Measurements from ENCODE around the gene CENPT. TPM values are rescaled to one million over a fixed set of nuclear protein-coding genes. Genes with fewer than 3 reads are reported as not detected.
A peak's percentile ranks its signal among the peaks of the same experiment; 100 is the strongest.

CENPT gene
- total and polyA plus RNA-seq, 7 donors = 9.6 to 53.7 (median 38.2) TPM

GRCh38 chr16:67855789-67856188 lies 8.3 kb upstream of the CENPT start:
- DNase-seq = no peak
- intact Hi-C loops (cut with DNase I) = no loop called here
- Histone ChIP-seq H3K9me3 (no peaks in the 10 kb centered on the region), H3K36me3 (peaks cover 0 to 6% (median 0%) of the 10 kb centered on the region in 4 donors), H3K27me3 (no peaks in the 10 kb centered on the region), H3K4me1 (peaks cover 0 to 39% (median 29%) of the 10 kb centered on the region in 4 donors), H3K27ac (no peak overlapping the region), H3K4me3 (no peak overlapping the region)
- WGBS, 2 donors = 81 to 87% methylated on average over 10 of the region's 10 CpGs
- TF ChIP-seq POLR2A (IDR thresholded peaks at IDR 0.05) (no peak), EP300 (IDR thresholded peaks at IDR 0.05) (no peak), POLR2AphosphoS5 (IDR thresholded peaks at IDR 0.05) (no peak), CTCF (IDR thresholded peaks at IDR 0.05) (no peak)

- TF ChIP-seq EP300 (IDR thresholded peaks at IDR 0.05) (no peak), POLR2AphosphoS5 (IDR thresholded peaks at IDR 0.05) (no peak), POLR2A (IDR thresholded peaks at IDR 0.05) (no peak), CTCF (IDR thresholded peaks at IDR 0.05) (no peak)
- WGBS, 2 donors = 94 to 95% methylated on average over 3 of the region's 3 CpGs
- Histone ChIP-seq H3K4me3 (no peak overlapping the region), H3K27ac (no peak overlapping the region), H3K27me3 (no peaks in the 10 kb centered on the region), H3K9me3 (no peaks in the 10 kb centered on the region), H3K4me1 (peaks cover 0 to 42% (median 35%) of the 10 kb centered on the region in 4 donors), H3K36me3 (no peaks in the 10 kb centered on the region)
- no peak for DNase-seq
- intact Hi-C loops (cut with DNase I) = no loop called here
These were observed 6.2 kb upstream of the CENPT start for GRCh38 chr16:67853670-67854069.

GRCh38 chr16:67848118-67848517 lies 625 bp upstream of the CENPT start:
- H3K27me3 ChIP-seq = no peaks in the 10 kb centered on the region
- peaks cover 0 to 57% (median 51%) of the 10 kb centered on the region in 4 donors for H3K4me1 ChIP-seq
- 91% methylated on average over 11 of the region's 11 CpGs for WGBS, 2 donors
- H3K4me3 ChIP-seq = peak overlapping the region in 3 of 4 donors; percentile 67 to 89 (median 88)
- TF ChIP-seq POLR2AphosphoS5 (IDR thresholded peaks at IDR 0.05) = no peak
- TF ChIP-seq EP300 (IDR thresholded peaks at IDR 0.05) = no peak
- no peak for TF ChIP-seq CTCF (IDR thresholded peaks at IDR 0.05)
- no peak for TF ChIP-seq POLR2A (IDR thresholded peaks at IDR 0.05)
- peak overlapping the region in 3 of 4 donors; percentile 96 to 99 (median 99) for H3K27ac ChIP-seq
- no peaks in the 10 kb centered on the region for H3K9me3 ChIP-seq
- no peaks in the 10 kb centered on the region for H3K36me3 ChIP-seq
- intact Hi-C loops (cut with DNase I) = loop anchor here (5.0 to 10.0 kb wide), 2 partner anchors 323 to 621 kb away; partner anchors contain the start of genes RIPOR1 and TMEM208
- DNase-seq = no peak

- Histone ChIP-seq H3K4me3 (peak within 1 kb of the TSS; percentile 67 to 89 (median 85)), H3K36me3 (no peaks in the 10 kb centered on the region), H3K4me1 (peaks cover 0 to 63% (median 56%) of the 10 kb centered on the region in 4 donors), H3K27ac (peak within 1 kb of the TSS; percentile 96 to 99 (median 99)), H3K9me3 (no peaks in the 10 kb centered on the region), H3K27me3 (no peaks in the 10 kb centered on the region)
- WGBS, 2 donors = 1% methylated on average over 57 of the region's 57 CpGs
- DNase-seq = peak; percentile 97
- intact Hi-C loops (cut with DNase I) = loop anchor here (2.0 to 10.0 kb wide), 5 partner anchors 38 to 619 kb away; partner anchors contain the start of genes NRN1L, PSKH1, RANBP10 and RIPOR1
- TF ChIP-seq CTCF (IDR thresholded peaks at IDR 0.05) (no peak), POLR2A (IDR thresholded peaks at IDR 0.05) (peak; percentile 22 to 59), POLR2AphosphoS5 (IDR thresholded peaks at IDR 0.05) (peak; percentile 52 to 78 (median 72))
These were observed 1.0 kb downstream of the CENPT start, which contains the start of gene NUTF2 for GRCh38 chr16:67846320-67847063. TSS of gene NUTF2 (plus strand) at chr16:67846933. CDS start at chr16:67865131, 18,198 bp downstream.
